DOHH2 (cell line): ENCODE measurements around the gene PRICKLE1.

ENCODE experiments used
- EZH2phosphoT487 ChIP-seq: fragments of 200-600 bp; sonication (generic); IDR thresholded peaks from 2 replicates; pipeline ENCODE4 v1.6.1; 2017; ENCODE audit warnings: borderline replicate concordance, mild to moderate bottlenecking, antibody characterized with exemption, low read length, moderate library complexity, mixed read lengths
- TF ChIP-seq, protein P1 (sequence below): fragments of 200-600 bp; sonication (generic); IDR thresholded peaks from one replicate; pipeline ENCODE4 v1.5.1; 2014; ENCODE audit warnings: antibody characterized with exemption, mild to moderate bottlenecking, low read depth, low read length; ENCODE audit not compliant: poor library complexity, severe bottlenecking

DNA sequence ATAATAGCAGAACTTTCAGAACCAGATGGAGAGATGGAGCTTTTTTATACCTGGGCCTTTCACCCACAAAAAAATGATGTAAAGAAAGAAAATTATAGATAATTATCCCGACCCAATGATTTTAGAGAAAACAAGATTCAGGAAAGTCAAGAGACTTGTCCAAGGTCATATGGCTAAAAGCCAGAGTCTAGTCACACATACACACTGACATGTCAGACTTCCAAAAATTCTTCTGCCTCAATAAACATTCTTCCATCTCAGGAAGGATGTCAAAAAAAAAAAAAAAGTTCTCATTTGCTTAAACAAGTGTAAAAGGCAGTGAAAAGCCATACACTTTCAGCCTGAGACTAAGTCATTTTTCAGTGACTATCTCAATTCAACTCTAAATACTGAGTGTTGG lies 116.0 kb downstream of the PRICKLE1 start:
- TF ChIP-seq, protein P1, sequence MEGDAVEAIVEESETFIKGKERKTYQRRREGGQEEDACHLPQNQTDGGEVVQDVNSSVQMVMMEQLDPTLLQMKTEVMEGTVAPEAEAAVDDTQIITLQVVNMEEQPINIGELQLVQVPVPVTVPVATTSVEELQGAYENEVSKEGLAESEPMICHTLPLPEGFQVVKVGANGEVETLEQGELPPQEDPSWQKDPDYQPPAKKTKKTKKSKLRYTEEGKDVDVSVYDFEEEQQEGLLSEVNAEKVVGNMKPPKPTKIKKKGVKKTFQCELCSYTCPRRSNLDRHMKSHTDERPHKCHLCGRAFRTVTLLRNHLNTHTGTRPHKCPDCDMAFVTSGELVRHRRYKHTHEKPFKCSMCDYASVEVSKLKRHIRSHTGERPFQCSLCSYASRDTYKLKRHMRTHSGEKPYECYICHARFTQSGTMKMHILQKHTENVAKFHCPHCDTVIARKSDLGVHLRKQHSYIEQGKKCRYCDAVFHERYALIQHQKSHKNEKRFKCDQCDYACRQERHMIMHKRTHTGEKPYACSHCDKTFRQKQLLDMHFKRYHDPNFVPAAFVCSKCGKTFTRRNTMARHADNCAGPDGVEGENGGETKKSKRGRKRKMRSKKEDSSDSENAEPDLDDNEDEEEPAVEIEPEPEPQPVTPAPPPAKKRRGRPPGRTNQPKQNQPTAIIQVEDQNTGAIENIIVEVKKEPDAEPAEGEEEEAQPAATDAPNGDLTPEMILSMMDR = no peak
- no peak for TF ChIP-seq EZH2phosphoT487
